LNCaP clone FGC (cell line): ENCODE measurements around the gene MORC4.

ENCODE experiments used
- DNase-seq: peaks from one replicate; pipeline ENCODE4 v3.0.0-alpha.2; 2011; ENCODE audit warnings: low read depth
- H3K4me3 ChIP-seq: 2 replicates; pipeline ENCODE4 v1.5.1; 2011; ENCODE audit warnings: mild to moderate bottlenecking, low read depth, low read length, control low read depth
- CTCF ChIP-seq: IDR thresholded peaks from 2 replicates; pipeline ENCODE4 v1.5.1; 2012; ENCODE audit warnings: mild to moderate bottlenecking; ENCODE audit not compliant: control insufficient read depth, insufficient read depth; ENCODE audit errors: extremely low read depth

MORC4 gene

GRCh38 chrX:107000013-107000515, at the start of gene MORC4:
MORC4 (minus strand) TSS chrX:107000212; CDS start chrX:106999969, 243 bp downstream.
- no peak for TF ChIP-seq CTCF
- DNase-seq = peak; percentile 76
- H3K4me3 ChIP-seq = peak within 1 kb of the TSS; percentile 68

DNA sequence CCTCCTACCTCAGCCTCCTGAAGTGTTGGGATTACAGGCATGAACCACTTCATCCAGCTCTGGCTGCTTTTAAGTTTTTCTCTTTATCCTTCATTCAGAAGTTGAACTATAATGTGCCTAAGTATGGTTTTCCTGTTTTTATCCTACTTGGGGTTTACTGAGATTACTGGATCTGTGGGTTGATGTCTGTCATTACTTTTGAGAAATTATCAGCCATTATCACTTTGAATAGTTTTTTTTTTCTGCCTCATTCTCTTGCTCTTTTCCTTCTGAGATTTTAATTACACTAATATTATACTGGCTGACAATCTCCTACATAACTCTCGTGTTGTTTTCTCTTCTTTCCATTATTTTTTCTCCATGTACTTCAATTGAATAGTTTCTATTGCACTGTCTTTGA, 47.6 kb upstream of the MORC4 start:
- no peak for TF ChIP-seq CTCF
- DNase-seq = no peak
- no peak overlapping the region for H3K4me3 ChIP-seq

- no peak for DNase-seq
- no peak overlapping the region for H3K4me3 ChIP-seq
- no peak for TF ChIP-seq CTCF
Measured at GRCh38 chrX:107029752-107030151, 29.7 kb upstream of the MORC4 start.

GRCh38 chrX:107025545-107025944, 25.5 kb upstream of the MORC4 start:
- no peak overlapping the region for H3K4me3 ChIP-seq
- peak; percentile 69 for TF ChIP-seq CTCF
- peak; percentile 3 for DNase-seq

- H3K4me3 ChIP-seq = no peak overlapping the region
- DNase-seq = no peak
- TF ChIP-seq CTCF = no peak
Measured at GRCh38 chrX:107014936-107015335, 14.9 kb upstream of the MORC4 start.

GRCh38 chrX:107008034-107008433, 8.0 kb upstream of the MORC4 start:
- DNase-seq = no peak
- H3K4me3 ChIP-seq = no peak overlapping the region
- no peak for TF ChIP-seq CTCF

- TF ChIP-seq CTCF = peak; percentile 57
- peak overlapping the region; percentile 68 for H3K4me3 ChIP-seq
- peak; percentile 45 for DNase-seq
Measured at GRCh38 chrX:106999002-106999975, 723 bp downstream of the MORC4 start.
